GM18861 (cell line): Measurements from ENCODE around the gene AGAP1.
"Not testable (repeated sequence)": the region's sequence is repeated elsewhere in the genome, so short reads cannot be mapped to it uniquely, and the experiment has no call there.

Source experiments
- ATAC-seq: cut with Tn5 transposase; IDR thresholded peaks from one replicate; pipeline ENCODE4 v1.9.1; 2021; ENCODE audit not compliant: unreplicated experiment

The AGAP1 gene

DNA sequence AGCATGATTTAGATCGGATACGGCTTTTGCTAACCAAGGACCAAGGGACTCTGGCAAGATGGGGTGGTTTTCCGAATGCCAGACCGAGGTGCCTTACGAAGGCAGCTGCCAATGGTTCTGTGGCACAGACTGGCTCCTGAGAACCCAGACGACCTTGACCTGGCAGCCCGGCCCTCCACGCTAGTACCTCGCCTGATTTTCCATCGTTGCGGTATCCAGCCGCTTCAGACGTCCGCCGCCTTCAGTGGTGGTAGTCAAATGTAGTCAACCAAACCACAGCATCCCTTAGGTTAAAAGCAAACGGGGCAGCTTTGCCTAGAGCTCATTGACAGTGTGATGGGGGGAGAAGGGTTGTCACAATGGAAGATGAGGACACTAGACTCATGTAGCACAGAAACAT lies 631.7 kb downstream of the AGAP1 start:
- ATAC-seq = no peak

DNA sequence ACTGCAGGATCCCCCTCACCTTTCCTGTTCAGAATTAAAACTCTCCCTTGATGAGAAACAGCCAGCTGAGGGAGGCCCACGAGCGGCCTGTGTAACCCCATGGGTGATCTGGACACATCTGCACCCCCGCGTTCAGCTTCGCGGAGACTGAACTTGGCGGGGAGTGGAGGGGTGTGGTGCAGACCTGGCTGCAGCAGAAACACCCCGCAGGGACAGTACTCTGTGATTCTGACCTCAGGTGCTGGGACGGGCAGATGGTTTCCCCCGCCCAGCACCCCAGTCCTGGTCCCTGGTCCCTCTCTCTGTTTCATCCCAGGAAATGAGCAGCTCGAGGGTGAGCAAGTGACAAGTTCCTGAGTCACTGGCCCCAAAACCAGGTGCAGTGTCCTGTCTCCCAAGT lies 633.2 kb downstream of the AGAP1 start:
- ATAC-seq = no peak

DNA sequence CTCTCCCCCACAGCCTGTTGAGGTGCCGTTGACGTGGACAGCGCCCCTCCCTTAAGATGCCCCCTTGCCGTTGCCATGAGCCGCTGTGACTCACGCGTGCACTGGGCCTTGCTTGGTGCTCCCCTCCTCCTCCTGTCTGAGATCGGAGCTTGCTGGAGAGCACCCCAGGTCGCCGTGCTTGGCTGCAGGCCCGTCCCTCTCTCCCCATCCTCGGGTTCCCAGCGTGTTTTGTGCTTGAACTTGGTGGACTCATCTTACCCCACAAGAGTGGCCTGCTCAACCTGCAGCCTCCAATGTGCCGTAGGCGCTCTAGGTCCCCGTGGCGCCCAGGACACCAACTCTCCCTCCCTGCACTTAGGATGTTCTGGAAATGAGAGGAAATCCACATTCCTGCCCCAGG lies 634.5 kb downstream of the AGAP1 start:
- ATAC-seq = no peak

DNA sequence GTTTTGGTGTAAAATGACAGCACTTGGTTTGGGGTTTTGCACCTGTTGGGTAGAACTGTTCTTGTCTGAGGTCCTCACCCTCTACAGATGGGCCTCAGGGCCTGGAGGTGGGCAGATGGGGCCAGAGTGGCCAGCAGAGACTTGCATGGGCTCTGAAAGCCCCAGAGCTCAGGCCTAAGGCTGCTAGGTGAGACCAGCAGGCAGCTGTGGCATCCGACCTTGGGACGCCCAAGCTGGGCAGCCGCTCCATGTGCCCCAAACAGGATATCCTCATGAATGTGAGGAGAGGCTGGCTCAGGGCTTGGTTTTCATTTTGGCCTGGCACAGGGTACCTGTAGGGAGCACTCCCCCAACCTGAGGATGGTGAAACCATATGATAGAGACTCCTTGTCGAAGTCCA lies 636.1 kb downstream of the AGAP1 start:
- no peak for ATAC-seq

DNA sequence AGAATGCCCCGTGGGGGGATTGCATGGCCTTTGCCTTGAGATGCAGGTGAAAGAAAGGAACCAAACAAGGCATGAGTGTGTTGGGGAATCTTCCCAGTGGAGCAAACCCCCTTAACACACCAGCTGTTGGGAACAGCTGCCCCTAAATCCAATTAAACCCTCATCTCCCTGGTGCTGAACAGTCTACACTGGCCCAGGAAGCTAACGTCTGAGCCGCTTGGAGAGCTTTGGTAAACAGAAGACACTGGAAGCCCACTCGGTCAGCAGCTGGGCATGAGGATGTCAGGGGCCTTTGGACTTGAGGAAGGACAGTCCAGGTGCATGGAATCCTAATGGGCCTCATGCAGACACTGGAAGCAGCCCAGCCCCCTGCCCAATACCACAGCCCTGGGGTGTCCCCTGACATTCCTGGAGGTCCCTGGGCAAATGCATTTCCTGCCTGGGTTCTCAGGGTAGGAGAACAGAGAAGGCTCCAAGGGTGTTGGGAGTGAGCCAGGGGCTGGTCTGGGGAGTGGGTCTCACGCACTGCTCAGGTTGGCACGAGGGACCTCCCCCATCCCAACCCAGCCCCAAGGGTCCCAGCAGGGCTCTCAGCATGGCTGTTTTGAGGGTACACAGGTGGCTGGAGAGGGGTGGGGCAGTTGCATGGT lies 636.6 kb downstream of the AGAP1 start:
- ATAC-seq = no peak

DNA sequence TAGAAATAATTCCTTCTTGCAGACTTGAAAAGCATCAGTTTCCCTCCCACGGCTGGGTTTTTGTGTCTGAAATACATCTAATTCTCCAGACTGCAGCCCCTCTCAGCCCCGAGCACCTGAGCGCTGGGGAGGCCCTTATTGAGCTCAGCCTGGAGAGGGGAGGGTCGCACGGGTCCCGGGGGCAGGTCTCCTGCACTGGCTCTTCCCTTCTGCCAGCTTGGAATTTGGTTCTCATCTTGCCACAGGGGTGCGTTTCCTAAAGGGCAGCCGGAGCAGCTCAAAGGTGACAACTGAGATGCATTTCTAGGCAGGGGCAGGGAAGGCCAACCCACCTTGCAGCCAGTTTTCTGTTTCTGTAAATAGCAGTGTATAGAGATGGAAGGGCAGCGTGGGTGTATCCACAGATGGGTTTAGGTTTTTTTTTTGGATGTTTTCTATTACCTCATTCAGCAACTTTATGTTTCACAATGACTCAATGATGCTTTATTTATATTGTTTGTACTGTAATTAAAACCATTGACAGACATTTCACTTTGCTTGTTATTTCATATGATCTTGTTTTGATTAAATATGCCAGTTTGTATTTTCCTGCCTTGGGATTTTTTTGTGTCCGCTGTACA lies 637.3 kb downstream of the AGAP1 start:
- no peak for ATAC-seq

DNA sequence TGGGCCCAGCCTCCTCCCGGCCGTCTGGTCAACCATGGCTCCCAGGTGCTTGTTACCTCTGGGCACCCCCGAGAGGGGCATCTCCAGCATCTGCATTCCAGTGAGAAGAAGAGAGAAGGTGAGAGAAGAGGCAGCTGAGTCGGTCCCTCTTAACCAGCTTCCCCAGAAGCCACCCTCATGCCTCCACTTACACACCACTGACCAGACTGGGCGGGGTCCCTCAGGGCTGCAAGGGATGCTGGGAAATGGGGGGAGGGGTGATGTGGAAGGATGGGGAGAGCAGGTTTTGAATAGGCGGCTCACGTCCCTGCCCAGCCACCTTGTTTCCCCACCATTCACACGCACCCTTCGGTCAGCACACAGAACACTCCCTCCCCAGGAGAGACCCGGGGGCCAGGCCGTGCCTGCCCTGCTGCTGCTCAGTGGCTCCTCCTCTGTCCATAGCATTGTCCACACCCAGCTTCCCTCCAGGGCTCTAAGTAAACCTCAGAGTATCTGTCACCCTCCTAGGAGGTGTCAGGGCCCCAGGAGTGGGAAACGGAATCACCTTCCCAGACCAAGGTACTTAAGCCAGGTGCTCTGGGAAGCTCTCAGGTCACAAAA lies 639.7 kb downstream of the AGAP1 start:
- no peak for ATAC-seq

DNA sequence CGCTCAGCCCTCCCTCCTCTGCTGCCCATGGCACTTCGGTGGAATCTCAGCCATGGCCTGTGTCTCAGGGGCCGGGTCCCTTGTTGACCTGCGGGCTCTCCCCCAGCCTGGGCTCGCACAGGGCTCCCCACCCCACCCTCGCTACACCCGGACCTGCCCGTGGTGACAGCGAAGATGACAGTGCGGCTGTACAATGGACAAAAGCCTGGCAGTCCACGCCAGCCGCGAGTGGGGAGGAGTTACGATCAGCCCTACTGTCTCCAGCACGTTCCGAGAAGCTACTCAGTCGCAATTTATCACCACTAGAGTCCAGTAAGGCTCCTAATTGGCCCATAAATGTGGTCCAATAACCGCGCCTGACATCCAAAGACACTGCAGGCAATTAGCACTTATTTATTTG lies 642.7 kb downstream of the AGAP1 start:
- no peak for ATAC-seq

DNA sequence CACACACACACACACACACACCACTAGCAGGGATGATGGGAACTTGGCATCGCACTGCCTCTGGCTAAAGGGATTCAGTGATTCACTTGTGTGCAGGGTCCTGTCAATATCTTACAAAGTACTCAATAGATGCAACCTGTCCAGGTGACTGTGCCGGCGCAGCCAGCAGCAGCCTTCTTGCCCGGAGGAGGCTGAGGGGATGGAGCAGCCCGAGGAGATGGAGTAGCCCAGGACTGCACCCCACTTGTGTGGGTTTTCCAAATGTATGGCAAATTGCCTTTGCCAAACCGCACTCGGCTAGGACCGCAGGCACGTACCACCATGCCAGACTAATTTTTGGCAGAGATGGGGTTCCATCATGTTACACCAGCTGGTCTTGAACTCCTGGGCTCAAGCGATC lies 643.2 kb downstream of the AGAP1 start:
- ATAC-seq = no peak

DNA sequence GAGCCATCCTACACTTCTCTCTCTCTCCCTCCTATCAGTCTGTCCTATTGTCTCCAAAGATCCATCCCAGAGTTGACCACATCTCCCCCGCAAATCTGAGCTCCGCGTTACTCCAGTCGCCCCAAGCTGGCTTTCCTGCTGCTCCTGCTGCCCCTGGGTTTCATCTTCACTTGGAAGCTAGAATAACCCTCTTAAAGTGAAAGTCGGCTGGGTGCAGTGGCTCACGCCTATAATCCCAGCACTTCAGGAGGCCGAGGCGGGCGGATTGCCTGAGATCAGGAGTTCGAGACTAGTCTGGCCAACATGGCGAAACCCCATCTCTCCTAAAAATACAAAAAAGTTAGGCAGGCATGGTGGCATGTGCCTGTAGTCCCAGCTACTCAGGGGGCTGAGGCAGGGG lies 647.8 kb downstream of the AGAP1 start:
- not testable (repeated sequence) for ATAC-seq

DNA sequence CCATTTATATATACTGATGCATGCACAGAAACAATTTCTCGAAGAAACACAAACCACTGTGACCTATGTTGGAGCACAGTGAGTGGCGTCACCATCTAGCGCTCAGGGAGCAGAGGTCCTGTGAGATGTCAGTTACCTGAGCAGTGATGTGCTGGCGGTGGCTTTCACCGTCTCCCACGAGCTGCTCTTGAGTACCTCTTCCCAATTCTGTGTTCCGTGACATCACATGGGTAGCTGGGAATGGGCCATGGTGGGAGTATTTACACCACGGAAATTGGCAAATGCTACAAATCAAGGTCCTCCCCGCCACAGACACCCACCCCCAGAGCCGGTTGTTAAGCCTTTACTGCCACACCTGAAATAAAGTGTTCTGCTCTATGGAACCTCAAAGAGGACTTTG lies 650.0 kb downstream of the AGAP1 start:
- no peak for ATAC-seq

DNA sequence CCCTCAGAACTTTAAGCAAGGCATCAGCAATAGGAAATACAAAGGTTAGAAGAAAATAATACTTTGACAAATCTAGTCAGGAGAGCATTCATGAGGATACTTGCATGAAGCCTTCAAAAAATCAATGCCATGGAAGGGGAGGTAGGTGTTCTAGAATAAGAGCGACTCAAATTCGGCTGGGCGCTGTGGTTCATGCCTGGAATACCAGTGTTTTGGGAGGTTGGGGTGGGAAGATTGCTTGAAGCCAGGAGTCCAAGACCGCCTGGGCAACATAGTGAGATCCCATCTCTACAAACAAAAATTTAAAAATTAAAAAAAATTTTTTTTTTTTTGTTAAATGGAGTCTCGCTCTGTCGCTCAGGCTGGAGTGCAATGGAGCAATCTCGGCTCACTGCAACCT lies 652.6 kb downstream of the AGAP1 start:
- ATAC-seq = no peak

DNA sequence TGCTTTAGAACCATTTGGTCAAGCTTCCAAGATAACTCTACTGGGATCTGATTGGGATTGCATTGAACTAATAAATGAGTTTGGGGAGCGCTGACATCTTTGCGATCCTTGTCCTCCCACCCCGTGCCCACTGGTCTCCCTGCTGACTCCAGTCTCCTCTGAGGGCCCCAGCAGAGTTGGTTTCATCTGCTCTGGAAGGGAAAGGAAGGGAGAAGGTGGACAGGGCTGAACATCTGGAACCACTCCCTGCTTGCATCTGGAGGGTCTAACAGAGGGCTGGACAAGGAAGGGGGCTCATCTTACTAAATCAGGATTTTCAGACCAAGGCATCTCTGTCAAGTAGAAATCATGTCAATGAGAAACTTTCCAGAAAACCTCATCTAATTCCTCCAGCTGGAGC lies 661.6 kb downstream of the AGAP1 start:
- ATAC-seq = no peak

DNA sequence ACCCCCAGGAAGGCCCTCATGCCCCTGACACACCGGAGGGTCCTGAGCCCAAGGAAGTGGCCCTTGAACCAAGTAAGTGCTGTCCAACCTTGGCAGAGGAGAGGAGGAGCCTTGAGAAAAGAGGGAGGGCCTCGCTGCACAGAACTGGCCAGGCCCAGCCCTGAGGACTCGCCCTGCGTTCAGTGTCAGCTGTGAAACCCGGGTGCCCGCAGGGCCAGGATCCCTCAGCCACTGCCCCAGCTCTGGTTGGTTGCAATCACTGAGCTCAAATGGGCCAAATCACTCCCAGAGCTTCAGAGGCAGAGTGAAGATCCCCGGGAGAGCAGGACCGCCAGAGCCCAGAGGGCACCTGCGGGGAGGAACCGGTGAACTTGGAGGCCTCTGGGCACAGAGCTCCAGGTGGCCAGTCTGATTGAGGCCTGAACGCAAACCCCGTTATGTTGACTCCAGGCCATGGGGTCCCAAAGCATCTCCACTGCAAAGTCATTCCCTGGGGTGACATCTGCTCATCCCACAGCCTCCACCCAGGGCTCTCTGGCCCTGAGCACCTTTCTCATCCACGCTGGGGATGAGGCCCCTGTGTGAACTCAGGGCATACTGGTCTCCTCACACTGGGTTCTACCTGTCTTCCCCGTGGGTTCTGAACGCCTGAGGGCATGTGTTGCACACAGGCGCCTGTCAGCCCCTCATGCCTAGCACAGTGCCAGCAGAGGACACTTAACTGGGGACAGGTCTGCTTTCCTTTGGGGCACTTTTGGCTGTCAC lies 662.4 kb downstream of the AGAP1 start:
- ATAC-seq = no peak

DNA sequence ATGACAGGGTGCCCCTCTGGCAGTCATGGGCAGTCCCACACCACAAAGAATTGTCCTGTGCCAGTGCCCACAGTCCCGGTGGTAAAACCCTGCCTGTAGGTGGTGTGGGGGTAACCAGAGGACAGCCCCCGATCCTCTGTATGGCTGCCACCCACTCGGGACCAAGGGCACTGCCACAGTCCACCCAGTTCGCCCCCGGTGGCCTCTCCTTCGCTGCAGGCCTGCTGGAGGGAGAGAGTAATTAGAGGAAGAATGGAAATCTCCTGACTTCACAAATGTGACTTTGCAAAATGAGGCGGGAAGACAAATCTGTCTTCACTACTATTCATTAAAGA lies 663.0 kb downstream of the AGAP1 start:
- no peak for ATAC-seq

DNA sequence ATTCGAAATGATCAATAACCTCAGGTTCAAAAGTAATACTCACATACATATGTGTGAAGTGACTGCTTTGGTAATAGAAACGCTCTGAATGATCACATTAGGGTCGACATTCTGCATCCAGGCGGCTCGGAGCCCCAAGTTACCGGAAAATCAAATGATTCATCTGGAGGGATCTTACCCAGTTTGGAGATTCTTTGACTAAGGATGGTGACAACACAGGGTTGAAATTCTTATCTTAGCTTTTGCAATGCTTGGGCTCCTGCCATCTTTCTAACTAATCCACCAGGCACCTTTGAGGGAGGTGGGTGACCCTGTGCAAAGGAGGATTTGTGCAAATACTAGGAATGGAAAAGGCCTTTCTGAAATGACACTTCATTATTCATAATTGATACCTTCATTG lies 663.5 kb downstream of the AGAP1 start:
- ATAC-seq = no peak

DNA sequence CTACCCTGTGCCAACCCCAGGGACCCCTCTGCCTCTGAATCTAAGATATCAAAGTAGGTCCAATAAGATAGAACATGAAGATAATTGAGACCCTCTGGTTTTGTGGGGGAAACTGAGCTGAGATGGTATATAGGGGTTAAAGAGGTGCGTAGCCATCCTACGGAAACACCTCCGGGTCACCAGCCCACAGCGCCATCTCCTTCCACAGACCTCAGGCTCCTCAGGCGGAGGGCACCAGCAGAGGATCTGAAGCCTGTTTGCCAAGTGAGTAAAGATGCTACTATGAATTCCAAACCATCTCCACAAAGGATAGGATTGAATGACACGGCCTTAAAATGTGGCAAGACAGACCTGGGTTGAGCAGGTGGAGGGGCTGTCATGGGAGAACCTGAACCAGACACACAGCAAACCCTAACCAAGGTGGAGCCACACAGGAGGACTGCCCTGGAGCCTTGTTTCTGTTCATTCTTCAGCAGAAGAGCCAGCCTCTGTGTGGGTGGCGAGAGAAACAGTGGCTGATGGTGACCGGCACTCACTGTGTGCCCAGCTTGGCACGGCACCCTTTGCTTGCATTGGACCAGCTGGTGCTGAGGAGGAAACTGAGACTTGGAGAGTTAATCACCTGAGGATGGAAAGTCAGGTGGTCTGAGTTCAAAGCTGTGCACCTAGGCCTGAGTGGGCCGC lies 664.1 kb downstream of the AGAP1 start:
- no peak for ATAC-seq

DNA sequence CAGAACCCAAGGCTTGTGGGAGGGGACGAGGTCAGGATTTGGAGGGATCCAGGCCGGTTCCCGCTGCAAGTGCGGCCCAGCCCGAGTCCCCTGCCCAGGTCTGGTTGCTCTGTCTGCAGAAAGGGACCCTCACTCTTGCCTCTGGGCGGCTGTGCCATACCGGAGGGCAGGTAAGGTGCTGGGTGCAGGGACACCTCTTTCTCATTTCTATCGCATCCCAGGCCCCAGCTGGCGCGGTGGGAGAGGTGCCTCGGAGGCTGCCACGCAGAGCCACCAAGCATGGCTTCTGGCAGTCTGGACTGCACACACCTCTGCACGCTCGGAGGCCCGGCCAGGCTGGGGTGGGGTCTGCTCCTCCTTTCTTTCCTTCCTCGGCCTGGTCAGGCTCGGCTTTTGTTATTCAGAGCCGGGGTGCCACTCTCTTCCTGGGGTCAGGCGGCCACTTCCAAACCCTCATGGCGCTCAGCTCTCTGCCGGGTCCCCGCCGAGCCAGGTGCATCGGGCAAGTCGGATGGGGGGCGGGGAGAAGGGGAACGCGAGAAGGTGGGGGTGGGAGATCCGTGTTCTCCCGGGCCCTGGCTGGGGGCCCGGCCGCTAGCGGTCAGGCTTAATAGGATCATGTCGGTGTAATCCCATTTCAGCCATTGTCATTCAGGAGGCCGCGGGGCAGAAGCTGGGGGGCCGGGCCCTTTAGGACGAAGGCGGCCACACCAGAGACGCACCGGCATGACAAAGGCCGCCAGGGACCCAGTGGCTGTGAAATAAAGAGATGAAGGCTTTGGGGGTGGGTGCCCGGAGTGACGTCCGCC lies 665.3 kb downstream of the AGAP1 start:
- no peak for ATAC-seq

DNA sequence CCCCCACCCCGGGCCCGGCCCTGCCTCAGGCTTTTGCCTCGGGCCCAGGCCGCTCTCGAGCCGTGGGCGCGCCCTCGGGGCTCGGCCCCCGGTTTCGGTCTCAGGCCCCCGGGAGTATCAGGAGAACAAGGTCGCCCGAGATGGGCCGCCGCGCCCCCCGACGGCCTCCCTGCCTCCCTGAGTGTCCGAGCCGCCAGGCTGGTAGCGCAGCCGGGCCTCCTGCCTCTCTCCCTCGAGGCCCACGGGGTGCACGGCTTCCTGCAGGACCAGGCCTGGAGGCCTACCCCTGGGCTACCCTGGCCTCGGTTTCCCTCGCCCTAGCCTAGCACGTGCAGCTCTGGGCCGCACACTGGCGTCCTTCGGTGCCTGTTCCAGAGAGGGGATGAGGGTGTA lies 665.9 kb downstream of the AGAP1 start:
- no peak for ATAC-seq

DNA sequence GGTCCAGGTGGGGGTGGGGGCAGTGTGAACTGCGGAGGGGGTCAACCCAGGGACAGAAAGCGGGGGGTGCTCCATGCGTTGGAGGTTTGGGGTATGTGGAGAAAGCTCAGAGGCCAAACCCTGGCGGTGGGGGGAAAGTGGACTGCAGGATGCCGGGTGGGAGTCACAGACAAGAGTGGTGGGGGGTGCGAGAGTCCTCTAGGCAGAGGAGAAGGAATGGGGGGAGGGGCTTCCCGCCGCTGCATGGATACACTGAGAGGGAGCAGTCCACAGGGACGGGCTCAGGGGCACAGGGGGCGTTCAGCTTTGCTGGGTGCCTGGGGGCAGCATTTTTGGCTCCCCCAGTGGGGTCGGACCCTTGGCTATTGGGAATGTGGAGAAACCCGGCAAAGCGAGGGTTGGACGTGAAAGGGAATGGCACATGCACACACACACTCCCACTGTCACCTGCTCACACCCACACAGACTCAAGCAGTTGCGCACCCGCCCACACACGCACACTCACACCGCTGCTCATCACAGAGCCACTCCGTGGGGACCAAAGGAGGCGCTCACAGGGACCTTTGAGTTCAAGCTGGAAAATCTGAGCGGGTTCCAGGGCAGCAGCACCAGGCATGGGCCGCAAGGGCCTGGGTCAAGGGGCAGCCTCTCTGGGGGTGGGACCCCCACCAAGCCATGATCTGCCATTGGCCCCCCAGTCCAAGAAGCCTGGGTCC lies 666.7 kb downstream of the AGAP1 start:
- ATAC-seq = no peak
